Adrenal gland (tissue), 5 donors: ENCODE data around the gene BHLHA9.

Experiments used
- CTCF ChIP-seq, 6 experiments: fragments of 450-650 bp in 4 of 6; fragments of 200-600 bp in 2 of 6; sonication (generic) in 1 of 6; IDR thresholded peaks; 1 replicate in 5 of 6; 2 replicates in 1 of 6; pipeline versions ENCODE4 v1.5.1 to v1.8.0; 2016 to 2021; ENCODE audit warnings: antibody characterized with exemption in 6 of 6, mild to moderate bottlenecking in 2 of 6, moderate library complexity in 1 of 6
- POLR2A ChIP-seq, 2 donors: fragments of 450-650 bp; IDR thresholded peaks; one replicate each; pipeline ENCODE4 v1.6.1; 2017; ENCODE audit warnings: antibody characterized with exemption in 2 of 2, mild to moderate bottlenecking in 2 of 2, moderate library complexity in 1 of 2
- donor health status: DM: no; HTN: no; CAD: no.

DNA sequence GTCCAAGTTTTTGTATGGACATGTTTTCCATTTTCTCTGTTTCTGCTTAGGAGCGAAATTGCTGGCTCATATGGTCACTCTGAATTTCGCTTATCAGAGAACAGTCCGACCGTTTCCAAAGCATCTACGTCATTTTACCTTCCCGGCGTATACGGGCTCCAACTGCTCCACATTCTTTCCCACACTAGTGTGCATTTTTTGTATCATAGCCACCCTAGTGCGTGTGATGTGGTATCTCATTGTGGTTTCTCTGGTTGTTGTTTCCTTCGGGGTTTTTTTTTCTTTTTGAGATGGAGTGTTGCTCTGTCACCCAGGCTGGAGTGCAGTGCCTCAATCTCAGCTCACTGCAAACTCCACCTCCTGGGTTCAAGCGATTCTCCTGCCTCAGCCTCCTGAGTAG, 31.0 kb upstream of the BHLHA9 start:
- TF ChIP-seq CTCF (IDR thresholded peaks at IDR 0.05), result no peak
- TF ChIP-seq POLR2A (IDR thresholded peaks at IDR 0.05), result no peak
